Measurements from ENCODE around the gene MTIF2.
"Not testable (repeated sequence)": the region's sequence is repeated elsewhere in the genome, so short reads cannot be mapped to it uniquely, and the experiment has no call there.

The MTIF2 gene

GRCh38 chr2:55242617-55243016 is 26.4 kb downstream of the MTIF2 start:
- FAIRE-seq (no peak), DNase-seq (ENCODE audit: insufficient read length, low spot score) (no peak)

DNA sequence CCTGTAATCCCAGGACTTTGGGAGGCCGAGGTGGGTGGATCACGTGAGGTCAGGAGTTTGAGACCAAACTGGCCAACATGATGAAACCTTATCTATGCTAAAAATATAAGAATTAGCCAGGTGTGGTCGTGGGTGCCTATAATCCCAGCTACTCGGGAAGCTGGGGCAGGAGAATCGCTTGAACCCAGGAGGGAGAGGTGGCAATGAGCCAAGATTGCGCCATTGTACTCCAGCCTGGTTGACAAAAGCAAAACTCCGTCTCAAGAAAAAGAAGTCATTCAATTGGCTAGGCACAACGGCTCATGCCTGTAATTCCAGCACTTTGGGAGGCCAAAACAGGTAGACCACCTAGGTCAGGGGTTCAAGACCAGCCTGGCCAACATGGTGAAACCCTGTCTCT is 27.4 kb downstream of the MTIF2 start:
- not testable (repeated sequence) for FAIRE-seq; DNase-seq (ENCODE audit: insufficient read length, low spot score)

DNA sequence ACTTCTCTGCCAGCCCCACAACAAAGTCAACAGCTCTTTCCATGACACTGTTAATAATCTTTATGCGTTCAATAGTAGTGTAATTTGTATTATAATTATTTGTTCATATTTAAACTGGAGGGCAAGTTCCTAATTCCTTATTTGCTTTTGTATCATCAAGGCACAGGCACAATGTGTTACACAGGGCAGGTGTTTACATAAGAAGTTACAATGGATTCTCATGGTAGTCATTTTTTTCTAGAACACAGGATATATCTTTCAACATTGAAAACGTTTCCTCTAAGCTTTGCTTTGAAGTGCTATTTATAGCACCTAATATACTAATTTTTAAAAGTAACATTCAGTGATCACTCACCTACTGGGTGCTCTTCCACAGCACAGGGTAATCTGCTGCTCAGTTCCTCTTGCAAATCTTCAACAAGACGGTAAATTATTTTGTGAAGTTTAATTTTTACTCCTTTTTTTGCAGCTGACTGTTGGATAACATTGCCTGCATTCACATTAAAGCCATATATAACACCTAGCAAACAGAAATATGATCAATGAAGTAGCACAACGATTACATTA is 29.3 kb downstream of the MTIF2 start:
- FAIRE-seq (no peak), DNase-seq (ENCODE audit: insufficient read length, low spot score) (no peak)

- no peak for FAIRE-seq
- DNase-seq (ENCODE audit: insufficient read length, low spot score), result no peak
Measured at GRCh38 chr2:55236992-55237543, 32.0 kb downstream of the MTIF2 start.

GRCh38 chr2:55235724-55236538 is 33.1 kb downstream of the MTIF2 start:
- FAIRE-seq (no peak), DNase-seq (ENCODE audit: insufficient read length, low spot score) (no peak)

- FAIRE-seq, result no peak
- no peak for DNase-seq (ENCODE audit: insufficient read length, low spot score)
Measured at GRCh38 chr2:55233658-55233940, 35.4 kb downstream of the MTIF2 start.

- FAIRE-seq (no peak), DNase-seq (ENCODE audit: insufficient read length, low spot score) (no peak)
Measured at GRCh38 chr2:55232863-55233657, 36.0 kb downstream of the MTIF2 start.

GRCh38 chr2:55232084-55232862 is 36.8 kb downstream of the MTIF2 start, which contains the start of the genes CLHC1 and RPS27A:
Gene CLHC1 (minus strand): TSS chr2:55232293. CDS start chr2:55222411, 9,882 bp downstream.
Gene RPS27A (plus strand): TSS chr2:55232688. CDS start chr2:55232825, 137 bp downstream.
- DNase-seq (ENCODE audit: insufficient read length, low spot score) (peak; percentile 55), FAIRE-seq (peak; percentile 87)

DNA sequence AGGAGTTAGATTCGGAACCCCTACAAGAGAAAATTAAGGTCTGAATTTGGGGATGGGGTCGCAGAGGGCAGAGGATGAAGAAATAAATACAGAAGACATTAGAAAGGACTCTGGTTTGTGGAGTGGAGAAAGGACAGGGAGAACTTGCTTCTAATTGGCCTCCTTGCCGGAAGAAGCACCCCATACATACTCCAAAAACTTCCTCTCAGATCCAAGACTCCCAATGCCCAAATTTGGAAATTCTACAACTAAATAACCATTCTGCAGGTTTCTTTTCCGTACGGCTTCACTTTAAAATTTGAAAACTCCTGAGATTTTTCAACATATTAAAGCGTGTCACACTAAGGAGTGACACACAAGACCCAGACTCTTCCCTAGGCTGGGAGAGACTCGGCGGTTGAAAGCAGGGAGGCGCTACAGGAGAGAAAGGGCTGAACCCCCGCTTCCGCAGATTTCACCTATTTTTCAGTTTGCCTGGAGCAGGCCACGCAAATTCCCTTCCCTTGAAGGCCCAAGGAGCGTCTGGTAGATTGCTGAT is 37.4 kb downstream of the MTIF2 start:
- FAIRE-seq, result no peak
- DNase-seq (ENCODE audit: insufficient read length, low spot score), result no peak

GRCh38 chr2:55230551-55230950 is 38.5 kb downstream of the MTIF2 start:
- DNase-seq (ENCODE audit: insufficient read length, low spot score) (no peak), FAIRE-seq (no peak)

- FAIRE-seq (no peak), DNase-seq (ENCODE audit: insufficient read length, low spot score) (no peak)
Measured at GRCh38 chr2:55229221-55229620, 39.8 kb downstream of the MTIF2 start.

DNA sequence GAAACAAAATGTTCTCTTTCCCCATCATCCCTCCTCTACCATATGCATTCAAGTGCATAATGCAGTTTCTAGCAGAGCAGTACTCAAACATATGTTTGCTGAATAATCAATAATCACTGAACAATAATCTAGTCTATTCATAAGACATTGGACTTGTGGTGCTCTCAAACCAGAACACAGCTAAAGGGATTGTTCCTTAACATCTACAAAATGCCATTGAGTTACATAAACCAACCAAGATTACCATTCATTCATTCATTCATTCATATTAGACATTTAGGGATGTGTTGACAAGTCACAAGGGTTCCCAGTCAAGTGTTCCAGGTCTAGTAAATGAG is 40.8 kb downstream of the MTIF2 start:
- no peak for DNase-seq (ENCODE audit: insufficient read length, low spot score)
- no peak for FAIRE-seq

DNA sequence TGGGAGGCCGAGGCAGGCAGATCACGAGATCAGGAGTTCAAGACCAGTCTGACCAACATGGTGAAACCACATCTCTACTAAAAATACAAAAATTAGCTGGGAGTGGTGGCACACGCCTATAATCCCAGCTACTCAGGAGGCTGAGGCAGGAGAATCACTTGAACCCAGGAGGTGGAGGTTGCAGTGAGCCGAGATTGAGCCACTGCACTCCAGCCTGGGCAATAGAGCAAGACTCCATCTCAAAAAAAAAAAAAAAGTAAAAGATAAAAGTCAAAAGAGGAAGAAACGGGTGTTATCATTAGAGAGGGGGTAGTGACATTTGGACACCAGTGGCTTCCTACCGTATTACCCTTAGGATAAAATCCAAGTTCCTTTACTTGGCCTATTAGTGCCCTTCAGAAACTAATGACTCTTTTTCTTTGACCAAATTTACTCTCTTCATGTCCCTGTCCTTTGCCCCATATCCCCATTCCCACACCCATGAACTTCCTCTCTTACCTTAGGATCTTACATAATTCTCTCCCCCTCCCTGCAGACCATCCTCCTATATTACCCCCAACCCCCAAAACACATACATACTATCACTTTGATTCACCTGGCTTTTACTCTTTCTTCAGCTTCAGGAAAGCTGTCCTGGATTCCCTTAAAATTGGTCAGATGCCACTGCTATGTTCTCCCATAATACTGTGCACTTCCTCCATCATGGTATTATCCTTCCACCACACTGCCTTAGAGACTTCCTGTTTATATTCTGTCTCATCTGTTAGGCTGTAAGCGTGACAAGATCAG is 41.4 kb downstream of the MTIF2 start:
- FAIRE-seq; DNase-seq (ENCODE audit: insufficient read length, low spot score): not testable (repeated sequence)

GRCh38 chr2:55225481-55226020 is 43.5 kb downstream of the MTIF2 start:
- no peak for FAIRE-seq

GRCh38 chr2:55224761-55225261 is 44.2 kb downstream of the MTIF2 start:
- DNase-seq (ENCODE audit: insufficient read length, low spot score) (no peak), FAIRE-seq (no peak)

More at GRCh38 chr2:55225481-55226020, 43.5 kb downstream of the MTIF2 start:
- no peak for DNase-seq (ENCODE audit: insufficient read length, low spot score)

- DNase-seq (ENCODE audit: insufficient read length, low spot score) (no peak), FAIRE-seq (peak; percentile 21)
Measured at GRCh38 chr2:55223958-55224760, 44.9 kb downstream of the MTIF2 start.

- FAIRE-seq (no peak), DNase-seq (ENCODE audit: insufficient read length, low spot score) (no peak)
Measured at GRCh38 chr2:55213822-55214221, 55.2 kb downstream of the MTIF2 start.

GRCh38 chr2:55204950-55205349 is 64.1 kb downstream of the MTIF2 start:
- FAIRE-seq (no peak), DNase-seq (ENCODE audit: insufficient read length, low spot score) (no peak)

All from GM19239 (cell line).